Duodenal mucosa (tissue), 2 donors: ENCODE results near the gene JCHAIN.

Experiments used
- H3K27ac ChIP-seq: one replicate; pipeline ENCODE4 v1.7.0; 2013; ENCODE audit warnings: low read depth, low read length
- H3K27me3 ChIP-seq, 2 donors: one replicate each; pipeline ENCODE4 v1.7.0; 2013; ENCODE audit warnings: low read length in 2 of 2, control low read depth in 1 of 2; ENCODE audit not compliant: insufficient read depth in 2 of 2, control insufficient read depth in 1 of 2
- H3K36me3 ChIP-seq, 2 donors: one replicate each; pipeline ENCODE4 v1.7.0; 2013; ENCODE audit warnings: low read length in 2 of 2, control low read depth in 1 of 2; ENCODE audit not compliant: insufficient read depth in 2 of 2, control insufficient read depth in 1 of 2
- H3K4me1 ChIP-seq, 2 donors: one replicate each; pipeline ENCODE4 v1.7.0; 2013; ENCODE audit warnings: low read length in 2 of 2, control low read depth in 1 of 2; ENCODE audit not compliant: insufficient read depth in 2 of 2, control insufficient read depth in 1 of 2
- H3K4me3 ChIP-seq, 2 donors: one replicate each; pipeline ENCODE4 v1.7.0; 2013; ENCODE audit warnings: low read length in 2 of 2, low read depth in 1 of 2
- H3K9ac ChIP-seq, 2 donors: one replicate each; pipeline ENCODE4 v1.7.0; 2013; ENCODE audit warnings: low read length in 2 of 2, low read depth in 1 of 2
- H3K9me3 ChIP-seq, 2 donors: one replicate each; pipeline ENCODE4 v1.7.0; 2013; ENCODE audit warnings: low read length in 2 of 2, control low read depth in 1 of 2; ENCODE audit not compliant: control insufficient read depth in 1 of 2

Gene JCHAIN

GRCh38 chr4:70666369-70666768 lies at the start of gene JCHAIN:
Gene JCHAIN, minus strand, starts transcription at chr4:70666508. Its CDS starts 18 bp downstream, at chr4:70666490.
- Histone ChIP-seq H3K9me3 (no peaks in the 10 kb centered on the region), H3K27ac (no peak within 1 kb of the TSS), H3K27me3 (no peaks in the 10 kb centered on the region), H3K36me3 (no peaks in the 10 kb centered on the region), H3K4me3 (peak within 1 kb of the TSS in 1 of 2 donors; percentile 37), H3K4me1 (no peaks in the 10 kb centered on the region), H3K9ac (no peak within 1 kb of the TSS)

- Histone ChIP-seq H3K9me3 (no peaks in the 10 kb centered on the region), H3K27ac (no peak overlapping the region), H3K4me3 (no peak overlapping the region), H3K27me3 (no peaks in the 10 kb centered on the region), H3K4me1 (peaks cover 17 to 21% of the 10 kb centered on the region in 2 donors), H3K36me3 (no peaks in the 10 kb centered on the region), H3K9ac (no peak overlapping the region)
Measured at GRCh38 chr4:70715097-70715496, 48.8 kb upstream of the JCHAIN start.

GRCh38 chr4:70714079-70714887 lies 48.0 kb upstream of the JCHAIN start:
- no peak overlapping the region for H3K27ac ChIP-seq
- H3K4me3 ChIP-seq: no peak overlapping the region
- H3K4me1 ChIP-seq: peaks cover 17 to 21% of the 10 kb centered on the region in 2 donors
- no peak overlapping the region for H3K9ac ChIP-seq
- no peaks in the 10 kb centered on the region for H3K9me3 ChIP-seq
- H3K27me3 ChIP-seq: no peaks in the 10 kb centered on the region
- no peaks in the 10 kb centered on the region for H3K36me3 ChIP-seq

GRCh38 chr4:70713453-70714078 lies 47.3 kb upstream of the JCHAIN start:
- Histone ChIP-seq H3K36me3 (no peaks in the 10 kb centered on the region), H3K4me3 (no peak overlapping the region), H3K9ac (no peak overlapping the region), H3K4me1 (peaks cover 17 to 21% of the 10 kb centered on the region in 2 donors), H3K27me3 (no peaks in the 10 kb centered on the region), H3K9me3 (no peaks in the 10 kb centered on the region), H3K27ac (peak overlapping the region; percentile 14)

- H3K4me1 ChIP-seq: peaks cover 17 to 21% of the 10 kb centered on the region in 2 donors
- H3K27me3 ChIP-seq: no peaks in the 10 kb centered on the region
- H3K27ac ChIP-seq: peak overlapping the region; percentile 14
- no peaks in the 10 kb centered on the region for H3K36me3 ChIP-seq
- H3K4me3 ChIP-seq: no peak overlapping the region
- no peak overlapping the region for H3K9ac ChIP-seq
- H3K9me3 ChIP-seq: no peaks in the 10 kb centered on the region
Measured at GRCh38 chr4:70712604-70713452, 46.5 kb upstream of the JCHAIN start.

- H3K36me3 ChIP-seq: no peaks in the 10 kb centered on the region
- H3K27me3 ChIP-seq: no peaks in the 10 kb centered on the region
- H3K4me1 ChIP-seq: peaks cover 17 to 24% of the 10 kb centered on the region in 2 donors
- no peak overlapping the region for H3K27ac ChIP-seq
- H3K9ac ChIP-seq: no peak overlapping the region
- no peak overlapping the region for H3K4me3 ChIP-seq
- H3K9me3 ChIP-seq: no peaks in the 10 kb centered on the region
Measured at GRCh38 chr4:70712150-70712549, 45.8 kb upstream of the JCHAIN start.

GRCh38 chr4:70711599-70711998 lies 45.3 kb upstream of the JCHAIN start:
- Histone ChIP-seq H3K9me3 (no peaks in the 10 kb centered on the region), H3K27me3 (no peaks in the 10 kb centered on the region), H3K36me3 (no peaks in the 10 kb centered on the region), H3K9ac (no peak overlapping the region), H3K4me3 (no peak overlapping the region), H3K4me1 (peaks cover 21 to 29% of the 10 kb centered on the region in 2 donors), H3K27ac (no peak overlapping the region)

- Histone ChIP-seq H3K9ac (no peak overlapping the region), H3K9me3 (no peaks in the 10 kb centered on the region), H3K36me3 (no peaks in the 10 kb centered on the region), H3K27me3 (no peaks in the 10 kb centered on the region), H3K4me3 (no peak overlapping the region), H3K27ac (no peak overlapping the region), H3K4me1 (peaks cover 30 to 31% of the 10 kb centered on the region in 2 donors)
Measured at GRCh38 chr4:70709611-70710205, 43.4 kb upstream of the JCHAIN start.

- Histone ChIP-seq H3K36me3 (no peaks in the 10 kb centered on the region), H3K27me3 (no peaks in the 10 kb centered on the region), H3K4me1 (peaks cover 20 to 24% of the 10 kb centered on the region in 2 donors), H3K4me3 (peak overlapping the region; percentile 84 to 85), H3K9ac (peak overlapping the region in 1 of 2 donors; percentile 82), H3K9me3 (no peaks in the 10 kb centered on the region), H3K27ac (no peak overlapping the region)
Measured at GRCh38 chr4:70706516-70706915, 40.2 kb upstream of the JCHAIN start.
